RWPE2 (cell line): Measurements from ENCODE around the gene CDH16.

ENCODE experiments used
- ATAC-seq: fragments of 200-7000 bp; cut with Tn5 transposase; 3 replicates; pipeline ENCODE4 v1.9.1; 2021; ENCODE audit warnings: low read depth
- DNase-seq: peaks from one replicate; pipeline ENCODE4 v3.0.0-alpha.2; 2020; ENCODE audit warnings: low spot score
- H3K27ac ChIP-seq: fragments of 450-650 bp; 2 replicates; pipeline ENCODE4 v1.5.1; 2017; ENCODE audit warnings: mild to moderate bottlenecking; ENCODE audit not compliant: poor library complexity, severe bottlenecking
- H3K27me3 ChIP-seq: fragments of 250-450 bp; sonication (Bioruptor Pico); 2 replicates; pipeline ENCODE4 v1.5.1; 2021; ENCODE audit warnings: mild to moderate bottlenecking, moderate library complexity; ENCODE audit not compliant: insufficient read depth, poor library complexity, severe bottlenecking
- H3K36me3 ChIP-seq: fragments of 250-450 bp; sonication (Bioruptor Pico); 2 replicates; pipeline ENCODE4 v1.5.1; 2020; ENCODE audit warnings: low read depth, mild to moderate bottlenecking, moderate library complexity
- H3K4me1 ChIP-seq: fragments of 250-450 bp; sonication (Bioruptor Pico); 2 replicates; pipeline ENCODE4 v1.5.1; 2021; ENCODE audit warnings: mild to moderate bottlenecking, moderate library complexity; ENCODE audit not compliant: insufficient read depth, poor library complexity, severe bottlenecking
- H3K4me3 ChIP-seq: fragments of 250-450 bp; sonication (Bioruptor Pico); 2 replicates; pipeline ENCODE4 v1.5.1; 2021; ENCODE audit warnings: mild to moderate bottlenecking, moderate library complexity; ENCODE audit not compliant: severe bottlenecking
- H3K9me3 ChIP-seq: fragments of 250-450 bp; sonication (Bioruptor Pico); 2 replicates; pipeline ENCODE4 v1.5.1; 2021; ENCODE audit warnings: mild to moderate bottlenecking, moderate library complexity; ENCODE audit not compliant: severe bottlenecking
- TF ChIP-seq, protein P1 (sequence below): fragments of 450-650 bp; IDR thresholded peaks from one replicate; pipeline ENCODE4 v1.5.1; 2017; ENCODE audit warnings: mild to moderate bottlenecking, moderate library complexity; ENCODE audit not compliant: poor library complexity, severe bottlenecking

CDH16 gene

DNA sequence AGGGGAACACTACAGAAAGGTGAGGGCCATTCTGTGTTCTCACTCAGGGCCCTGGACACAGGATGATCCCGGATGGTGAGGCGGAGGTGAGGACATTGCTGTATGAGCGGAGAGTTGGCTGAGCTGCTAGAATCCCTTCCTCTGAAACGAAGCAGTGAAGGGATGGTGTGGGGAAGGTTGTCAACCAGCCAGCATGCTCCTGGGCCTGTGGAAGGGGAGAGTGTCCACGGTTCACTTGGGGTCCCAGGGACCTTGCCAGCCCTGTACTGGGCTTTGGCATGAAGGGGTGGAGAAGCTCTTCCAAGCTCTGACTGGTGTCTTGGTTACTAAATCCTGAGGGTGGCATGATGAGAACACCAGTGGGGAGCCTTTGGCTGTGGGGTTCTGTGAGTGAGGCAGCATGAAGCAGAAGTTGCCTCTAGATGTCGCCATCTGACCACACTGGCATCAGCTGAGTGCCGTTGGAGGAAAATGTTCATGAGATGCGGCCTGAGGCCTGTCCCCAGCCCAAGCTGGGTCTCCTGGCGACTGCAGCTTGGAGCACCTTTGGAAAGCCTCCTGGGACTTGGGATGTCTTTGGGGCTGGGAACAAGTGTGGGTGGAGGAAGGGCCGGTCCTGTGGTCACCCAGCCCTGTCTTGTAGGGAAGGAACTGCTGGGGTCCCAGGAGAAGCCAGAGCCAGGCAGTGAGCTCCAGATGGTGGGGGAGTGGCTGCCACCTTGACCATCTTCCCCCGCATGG lies 23.6 kb downstream of the CDH16 start:
- TF ChIP-seq, protein P1, sequence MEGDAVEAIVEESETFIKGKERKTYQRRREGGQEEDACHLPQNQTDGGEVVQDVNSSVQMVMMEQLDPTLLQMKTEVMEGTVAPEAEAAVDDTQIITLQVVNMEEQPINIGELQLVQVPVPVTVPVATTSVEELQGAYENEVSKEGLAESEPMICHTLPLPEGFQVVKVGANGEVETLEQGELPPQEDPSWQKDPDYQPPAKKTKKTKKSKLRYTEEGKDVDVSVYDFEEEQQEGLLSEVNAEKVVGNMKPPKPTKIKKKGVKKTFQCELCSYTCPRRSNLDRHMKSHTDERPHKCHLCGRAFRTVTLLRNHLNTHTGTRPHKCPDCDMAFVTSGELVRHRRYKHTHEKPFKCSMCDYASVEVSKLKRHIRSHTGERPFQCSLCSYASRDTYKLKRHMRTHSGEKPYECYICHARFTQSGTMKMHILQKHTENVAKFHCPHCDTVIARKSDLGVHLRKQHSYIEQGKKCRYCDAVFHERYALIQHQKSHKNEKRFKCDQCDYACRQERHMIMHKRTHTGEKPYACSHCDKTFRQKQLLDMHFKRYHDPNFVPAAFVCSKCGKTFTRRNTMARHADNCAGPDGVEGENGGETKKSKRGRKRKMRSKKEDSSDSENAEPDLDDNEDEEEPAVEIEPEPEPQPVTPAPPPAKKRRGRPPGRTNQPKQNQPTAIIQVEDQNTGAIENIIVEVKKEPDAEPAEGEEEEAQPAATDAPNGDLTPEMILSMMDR = peak; percentile 93
- Histone ChIP-seq H3K4me3 (no peak overlapping the region), H3K36me3 (peaks cover 6% of the 10 kb centered on the region; the same call in 1 of the 2 replicates), H3K27ac (peak overlapping the region; percentile 80), H3K4me1 (peaks cover 23% of the 10 kb centered on the region), H3K9me3 (no peaks in the 10 kb centered on the region), H3K27me3 (no peaks in the 10 kb centered on the region)
- no peak for DNase-seq
- ATAC-seq = peak; percentile 84

DNA sequence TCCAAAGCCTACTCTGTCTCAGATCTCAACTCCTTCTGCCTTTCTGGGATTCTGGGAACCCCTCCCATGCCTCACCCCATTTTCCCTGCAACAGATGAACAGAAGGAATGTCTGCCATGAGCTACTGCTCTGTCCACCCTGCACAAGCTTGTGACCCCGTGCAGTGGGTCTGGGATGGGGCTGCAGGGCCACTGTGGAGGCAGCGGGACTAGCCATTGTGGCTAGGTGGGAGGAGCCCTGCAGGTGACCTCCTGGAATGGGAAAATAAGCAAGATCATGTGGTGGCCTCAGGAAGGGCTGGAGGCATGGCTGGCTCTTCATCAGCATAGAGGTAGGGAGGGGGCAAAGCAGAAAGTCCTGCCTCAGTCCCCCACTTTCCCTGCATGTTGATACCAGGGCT lies 24.6 kb downstream of the CDH16 start:
- Histone ChIP-seq H3K36me3 (peaks cover 12% of the 10 kb centered on the region), H3K9me3 (no peaks in the 10 kb centered on the region), H3K27ac (no peak overlapping the region), H3K27me3 (no peaks in the 10 kb centered on the region), H3K4me3 (no peak overlapping the region), H3K4me1 (peaks cover 15% of the 10 kb centered on the region)
- ATAC-seq (no peak), DNase-seq (no peak)
- TF ChIP-seq, protein P1 = no peak

DNA sequence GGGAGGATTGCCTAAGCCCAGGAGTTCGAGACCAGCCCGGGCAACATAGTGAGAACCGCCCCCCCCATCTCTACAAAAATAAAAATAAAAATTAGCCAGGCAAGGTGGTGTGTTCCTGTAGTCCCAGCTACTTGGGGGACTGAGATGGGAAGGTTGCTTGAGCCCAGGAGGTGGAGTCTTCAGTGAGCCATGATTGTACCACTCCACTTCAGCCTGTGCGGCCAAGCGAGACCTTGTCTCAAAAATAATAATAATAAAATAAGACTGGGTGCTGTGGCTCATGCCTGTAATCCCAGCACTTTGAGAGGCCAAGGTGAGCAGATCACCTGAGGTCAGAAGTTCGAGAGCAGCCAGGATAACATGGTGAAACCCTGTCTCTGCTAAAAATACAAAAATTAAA lies 26.9 kb downstream of the CDH16 start:
- TF ChIP-seq, protein P1 = no peak
- Histone ChIP-seq H3K36me3 (peaks cover 27% of the 10 kb centered on the region), H3K27me3 (no peaks in the 10 kb centered on the region), H3K9me3 (no peaks in the 10 kb centered on the region), H3K27ac (no peak overlapping the region), H3K4me3 (no peak overlapping the region), H3K4me1 (peaks cover 9% of the 10 kb centered on the region)
- DNase-seq (no peak), ATAC-seq (no peak)

DNA sequence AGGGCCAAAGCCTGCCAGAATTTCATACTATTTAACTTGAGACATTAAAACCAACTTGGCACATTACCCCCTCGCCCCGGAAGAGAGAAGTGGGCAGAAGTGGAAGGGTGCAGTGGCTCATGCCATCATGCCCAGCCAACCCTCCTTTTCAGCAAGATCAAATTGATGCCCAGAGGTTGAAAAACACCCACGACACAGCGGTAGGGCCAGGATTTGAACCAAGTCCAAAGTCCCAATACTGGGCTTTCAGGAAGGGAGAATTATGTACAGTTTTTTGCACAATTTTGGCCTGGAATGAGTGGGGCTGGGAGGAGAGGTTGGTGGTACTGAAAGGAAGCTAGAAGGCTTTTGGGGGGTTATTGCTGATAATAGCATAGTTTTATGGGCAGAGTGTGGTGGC lies 27.3 kb downstream of the CDH16 start:
- Histone ChIP-seq H3K27ac (no peak overlapping the region), H3K4me3 (no peak overlapping the region), H3K36me3 (peaks cover 32% of the 10 kb centered on the region), H3K27me3 (no peaks in the 10 kb centered on the region), H3K4me1 (peaks cover 4% of the 10 kb centered on the region), H3K9me3 (no peaks in the 10 kb centered on the region)
- DNase-seq (no peak), ATAC-seq (no peak)
- TF ChIP-seq, protein P1 = no peak

DNA sequence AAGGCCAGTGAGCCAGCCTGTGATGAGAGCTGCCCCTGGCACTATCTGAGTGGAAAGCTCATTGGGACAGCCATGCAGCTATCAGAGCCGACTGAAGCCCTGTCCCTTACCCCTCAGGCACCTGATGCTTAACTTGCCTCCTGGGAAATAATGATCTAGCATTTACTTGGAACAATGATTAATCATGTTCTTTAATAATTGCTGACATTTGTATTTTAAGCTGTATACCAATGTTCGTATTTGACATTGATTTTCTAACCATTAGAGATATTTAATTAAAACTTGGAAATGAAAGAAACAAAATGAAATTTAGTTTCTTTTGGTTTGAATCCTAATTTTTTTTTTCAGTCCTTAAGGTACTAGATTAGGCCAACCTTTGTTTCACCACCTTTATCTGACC lies 27.9 kb downstream of the CDH16 start:
- Histone ChIP-seq H3K4me3 (no peak overlapping the region), H3K9me3 (no peaks in the 10 kb centered on the region), H3K27me3 (no peaks in the 10 kb centered on the region), H3K36me3 (peaks cover 37% of the 10 kb centered on the region), H3K27ac (no peak overlapping the region), H3K4me1 (no peaks in the 10 kb centered on the region)
- TF ChIP-seq, protein P1 = no peak
- ATAC-seq (no peak), DNase-seq (no peak)
